ENCODE results near the gene VPS4B. TPM values are rescaled to one million over a fixed set of nuclear protein-coding genes. Genes with fewer than 3 reads are reported as not detected.

The VPS4B gene
- total and polyA plus RNA-seq, 8 donors = 4.8 to 37.2 (median 26.5) TPM

DNA sequence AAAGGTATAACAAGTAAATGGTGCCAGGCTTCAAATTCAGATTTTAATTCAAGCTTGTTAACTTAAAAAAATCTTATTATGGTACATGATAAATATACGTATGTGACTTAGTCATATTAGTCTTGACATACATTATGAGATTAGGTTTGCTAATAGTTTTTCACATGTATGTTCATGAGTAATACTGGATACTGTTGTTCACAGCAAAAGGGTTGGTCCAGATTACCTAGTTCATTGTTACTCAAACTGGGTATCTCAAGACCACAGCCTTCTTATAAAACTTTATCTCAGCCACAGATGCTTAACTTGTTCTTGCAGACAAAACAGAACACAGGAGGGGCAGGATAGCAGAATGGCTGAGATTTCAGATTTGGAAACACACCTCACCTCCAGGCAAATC is 26.8 kb downstream of the VPS4B start:
- no peak for FAIRE-seq
- no peak for ATAC-seq
- H3K27ac ChIP-seq = no peak overlapping the region
- no peaks in the 10 kb centered on the region for H3K9me3 ChIP-seq
- no peaks in the 10 kb centered on the region for H3K27me3 ChIP-seq
- DNase-seq = no peak
- 98% methylated on average over 1 of the region's 1 CpG for WGBS, 2 donors
- H3K36me3 ChIP-seq = peaks cover 6 to 53% (median 15%) of the 10 kb centered on the region in 3 donors
- no peak for TF ChIP-seq CTCF (IDR thresholded peaks at IDR 0.05)
- no peak overlapping the region for H3K4me3 ChIP-seq
- intact Hi-C loops (cut with DNase I) = no loop called here
- no peaks in the 10 kb centered on the region for H3K4me1 ChIP-seq

- H3K27ac ChIP-seq = no peak overlapping the region
- H3K9me3 ChIP-seq = no peaks in the 10 kb centered on the region
- H3K4me1 ChIP-seq = no peaks in the 10 kb centered on the region
- H3K36me3 ChIP-seq = peaks cover 6 to 58% (median 13%) of the 10 kb centered on the region in 3 donors
- no peak overlapping the region for H3K4me3 ChIP-seq
- WGBS, 2 donors = 88 to 99% methylated on average over 3 of the region's 3 CpGs
- TF ChIP-seq CTCF (IDR thresholded peaks at IDR 0.05) = no peak
- H3K27me3 ChIP-seq = no peaks in the 10 kb centered on the region
- DNase-seq (no peak), FAIRE-seq (no peak), ATAC-seq (no peak)
- intact Hi-C loops (cut with DNase I) = no loop called here
Observed at GRCh38 chr18:63394954-63395353, 27.3 kb downstream of the VPS4B start.

- Histone ChIP-seq H3K27me3 (no peaks in the 10 kb centered on the region), H3K36me3 (peaks cover 0 to 19% (median 0%) of the 10 kb centered on the region in 3 donors), H3K9me3 (no peaks in the 10 kb centered on the region), H3K4me1 (no peaks in the 10 kb centered on the region), H3K4me3 (no peak overlapping the region), H3K27ac (no peak overlapping the region)
- no peak for ATAC-seq
- WGBS, 2 donors = 92 to 93% methylated on average over 4 of the region's 4 CpGs
- intact Hi-C loops (cut with DNase I) = no loop called here
- TF ChIP-seq CTCF (IDR thresholded peaks at IDR 0.05) = no peak
- FAIRE-seq = no peak
- DNase-seq = no peak
Observed at GRCh38 chr18:63387861-63388260, 34.4 kb downstream of the VPS4B start.

GRCh38 chr18:63382843-63383242 is 39.4 kb downstream of the VPS4B start:
- Histone ChIP-seq H3K4me1 (no peaks in the 10 kb centered on the region), H3K27ac (no peak overlapping the region), H3K36me3 (no peaks in the 10 kb centered on the region), H3K27me3 (no peaks in the 10 kb centered on the region), H3K4me3 (no peak overlapping the region), H3K9me3 (no peaks in the 10 kb centered on the region)
- TF ChIP-seq CTCF (IDR thresholded peaks at IDR 0.05) = no peak
- ATAC-seq (no peak), DNase-seq (no peak), FAIRE-seq (no peak)
- 84 to 95% methylated on average over 3 of the region's 3 CpGs for WGBS, 2 donors
- intact Hi-C loops (cut with DNase I) = no loop called here

DNA sequence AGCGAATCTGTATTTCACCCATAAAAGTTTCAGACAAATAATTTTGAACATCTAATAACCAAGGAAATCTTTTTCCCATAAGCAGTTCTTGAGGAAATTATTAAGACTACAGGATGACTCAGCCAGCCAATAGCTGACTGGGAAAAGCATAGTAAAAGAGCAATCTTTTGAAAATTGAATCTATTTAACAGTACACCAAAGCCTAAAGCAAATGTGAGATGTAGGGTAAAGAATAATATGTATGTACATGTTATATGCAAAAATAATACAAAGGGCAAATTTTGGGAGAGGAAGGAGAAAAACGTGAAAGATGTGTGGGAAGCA is 42.7 kb downstream of the VPS4B start:
- FAIRE-seq (no peak), DNase-seq (no peak)

More for the DNA sequence above, 42.7 kb downstream of the VPS4B start:
- Histone ChIP-seq H3K9me3 (no peaks in the 10 kb centered on the region), H3K36me3 (no peaks in the 10 kb centered on the region), H3K4me1 (no peaks in the 10 kb centered on the region), H3K27ac (no peak overlapping the region), H3K4me3 (no peak overlapping the region), H3K27me3 (no peaks in the 10 kb centered on the region)
- TF ChIP-seq CTCF (IDR thresholded peaks at IDR 0.05) = no peak
- intact Hi-C loops (cut with DNase I) = no loop called here
- ATAC-seq = no peak
- WGBS, 2 donors = 51 to 70% methylated on average over 2 of the region's 2 CpGs

Measured in pancreas (tissue), 10 donors.